Body of pancreas (tissue), 4 donors: Measurements from ENCODE around the gene HS3ST5.

Experiments used
- POLR2A ChIP-seq, 3 donors: fragments of 450-650 bp; IDR thresholded peaks; one replicate each; pipeline ENCODE4 v1.6.1; 2016; ENCODE audit warnings: antibody characterized with exemption in 3 of 3, mild to moderate bottlenecking in 2 of 3
- TF ChIP-seq, protein P1 (sequence below), 7 experiments: fragments of 450-650 bp in 4 of 7; fragments of 200-600 bp in 3 of 7; sonication (generic) in 3 of 7; IDR thresholded peaks; one replicate each; pipeline ENCODE4 v1.5.1; 2016 to 2019; ENCODE audit warnings: antibody characterized with exemption in 7 of 7

DNA sequence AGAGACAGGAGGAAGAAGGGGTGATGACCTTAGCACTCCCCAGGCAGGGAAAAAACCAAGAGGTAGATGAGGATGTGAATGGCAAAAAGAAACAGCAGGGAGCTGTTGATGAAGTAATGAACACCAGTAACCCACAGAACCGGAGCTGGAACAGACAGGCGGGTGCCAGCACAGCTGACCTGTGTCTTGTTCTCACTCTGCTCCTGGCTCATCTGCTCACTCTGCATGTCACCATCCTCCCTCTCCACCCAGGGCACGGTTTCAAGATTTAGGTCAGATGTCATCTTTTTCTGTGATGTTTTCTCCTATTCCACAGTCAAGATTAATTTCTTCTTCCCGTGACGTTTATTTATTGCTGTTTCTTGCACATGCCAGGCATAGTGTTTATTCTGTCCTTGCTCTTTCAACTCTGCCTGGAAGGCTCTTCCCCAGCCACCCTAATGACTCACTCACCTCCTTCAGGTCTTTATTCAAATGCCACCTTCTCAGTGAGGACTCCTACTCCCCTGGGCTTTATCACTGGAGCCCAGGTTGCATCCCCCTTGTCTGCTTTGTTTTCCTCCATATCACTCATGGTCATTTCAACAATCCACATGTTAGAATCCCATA, 207.4 kb downstream of the HS3ST5 start:
- TF ChIP-seq, protein P1, sequence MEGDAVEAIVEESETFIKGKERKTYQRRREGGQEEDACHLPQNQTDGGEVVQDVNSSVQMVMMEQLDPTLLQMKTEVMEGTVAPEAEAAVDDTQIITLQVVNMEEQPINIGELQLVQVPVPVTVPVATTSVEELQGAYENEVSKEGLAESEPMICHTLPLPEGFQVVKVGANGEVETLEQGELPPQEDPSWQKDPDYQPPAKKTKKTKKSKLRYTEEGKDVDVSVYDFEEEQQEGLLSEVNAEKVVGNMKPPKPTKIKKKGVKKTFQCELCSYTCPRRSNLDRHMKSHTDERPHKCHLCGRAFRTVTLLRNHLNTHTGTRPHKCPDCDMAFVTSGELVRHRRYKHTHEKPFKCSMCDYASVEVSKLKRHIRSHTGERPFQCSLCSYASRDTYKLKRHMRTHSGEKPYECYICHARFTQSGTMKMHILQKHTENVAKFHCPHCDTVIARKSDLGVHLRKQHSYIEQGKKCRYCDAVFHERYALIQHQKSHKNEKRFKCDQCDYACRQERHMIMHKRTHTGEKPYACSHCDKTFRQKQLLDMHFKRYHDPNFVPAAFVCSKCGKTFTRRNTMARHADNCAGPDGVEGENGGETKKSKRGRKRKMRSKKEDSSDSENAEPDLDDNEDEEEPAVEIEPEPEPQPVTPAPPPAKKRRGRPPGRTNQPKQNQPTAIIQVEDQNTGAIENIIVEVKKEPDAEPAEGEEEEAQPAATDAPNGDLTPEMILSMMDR (IDR thresholded peaks at IDR 0.05) = no peak
- TF ChIP-seq POLR2A (IDR thresholded peaks at IDR 0.05) = no peak
